B cell (primary cell): ENCODE results near the gene KRTAP17-1. TPM values are rescaled to one million over a fixed set of nuclear protein-coding genes. Genes with fewer than 3 reads are reported as not detected.

Source experiments
- ATAC-seq: fragments of 200-7000 bp; cut with Tn5 transposase; one replicate; pipeline ENCODE4 v1.10.0; 2021; ENCODE audit warnings: low read depth, mild to moderate bottlenecking, moderate number of reproducible peaks, moderate library complexity
- CTCF ChIA-PET: fragments of 350-600 bp; sonication (Branson Sonifier 250); formaldehyde crosslinking; loops from one replicate; lab custom pipeline; 2021; ENCODE audit warnings: antibody characterized with exemption, inconsistent platforms; lab: Charles Lee
- POLR2A ChIA-PET: fragments of 350-600 bp; sonication (Branson Sonifier 250); formaldehyde crosslinking; loops from one replicate; lab custom pipeline; 2021; ENCODE audit warnings: antibody characterized with exemption; lab: Charles Lee
- DNase-seq: peaks from one replicate; pipeline ENCODE4 v3.0.0; 2013
- H2AFZ ChIP-seq: 2 replicates; pipeline ENCODE4 v1.6.1; 2012; ENCODE audit warnings: mild to moderate bottlenecking, low read depth, low read length; ENCODE audit not compliant: insufficient read depth, poor library complexity, severe bottlenecking
- H3K27ac ChIP-seq, 2 donors: 1 replicate in 1 of 2; 2 replicates in 1 of 2; pipeline ENCODE4 v1.5.1; 2012 to 2013; ENCODE audit warnings: low read length in 2 of 2, mild to moderate bottlenecking in 2 of 2, moderate library complexity in 1 of 2
- H3K27me3 ChIP-seq, 4 experiments: fragments of 200-600 bp in 1 of 4; sonication (generic) in 1 of 4; replicated peaks in 1 of 4; 1 replicate in 2 of 4; 2 replicates in 2 of 4; pipeline versions ENCODE4 v1.6.1 to v1.7.0; 2013 to 2016; ENCODE audit warnings: low read length in 3 of 4, mild to moderate bottlenecking in 2 of 4, mixed read lengths in 1 of 4, moderate library complexity in 1 of 4; ENCODE audit not compliant: insufficient read depth in 4 of 4, control insufficient read depth in 3 of 4; ENCODE audit errors: control extremely low read depth in 1 of 4
- H3K36me3 ChIP-seq, 2 experiments: replicated peaks in 1 of 2; 1 replicate in 1 of 2; 2 replicates in 1 of 2; pipeline versions ENCODE4 v1.6.1 to v1.7.1; 2013; ENCODE audit warnings: low read length in 1 of 2; ENCODE audit not compliant: insufficient read depth in 2 of 2, control insufficient read depth in 1 of 2; ENCODE audit errors: control extremely low read depth in 1 of 2, extremely low read depth in 1 of 2
- H3K4me1 ChIP-seq, 2 donors: fragments of 200-600 bp in 1 of 2; sonication (generic) in 1 of 2; 1 replicate in 1 of 2; 2 replicates in 1 of 2; pipeline versions ENCODE4 v1.5.1 to v1.6.1; 2013 to 2017; ENCODE audit warnings: low read length in 2 of 2; ENCODE audit not compliant: control insufficient read depth in 2 of 2, insufficient read depth in 2 of 2
- H3K4me2 ChIP-seq: replicated peaks from 2 replicates; pipeline ENCODE3; 2012; ENCODE audit warnings: mild to moderate bottlenecking, low read depth, low read length; ENCODE audit not compliant: poor library complexity, severe bottlenecking
- H3K4me3 ChIP-seq, 5 experiments: fragments of 200-600 bp in 1 of 5; sonication (generic) in 1 of 5; 1 replicate in 3 of 5; 2 replicates in 2 of 5; pipeline versions ENCODE4 v1.5.1 to v1.7.0; 2011 to 2016; ENCODE audit warnings: low read length in 4 of 5, mild to moderate bottlenecking in 4 of 5, low read depth in 2 of 5, control low read depth in 1 of 5, moderate library complexity in 1 of 5; ENCODE audit not compliant: insufficient read depth in 1 of 5; ENCODE audit errors: control extremely low read depth in 1 of 5, extremely low read depth in 1 of 5
- H3K79me2 ChIP-seq: fragments of 200-600 bp; sonication (generic); one replicate; pipeline ENCODE4 v1.6.0; 2016; ENCODE audit warnings: low read length; ENCODE audit not compliant: control insufficient read depth, insufficient read depth
- H3K9ac ChIP-seq: fragments of 200-600 bp; sonication (generic); 2 replicates; pipeline ENCODE4 v1.6.1; 2017; ENCODE audit warnings: mild to moderate bottlenecking, low read length, moderate library complexity
- H3K9me3 ChIP-seq, 3 donors: one replicate each; pipeline versions ENCODE4 v1.6.1 to v1.7.1; 2013; ENCODE audit warnings: low read length in 2 of 3; ENCODE audit not compliant: control insufficient read depth in 2 of 3, insufficient read depth in 1 of 3; ENCODE audit errors: control extremely low read depth in 1 of 3
- H4K20me1 ChIP-seq: 2 replicates; pipeline ENCODE4 v1.6.0; 2012; ENCODE audit warnings: mild to moderate bottlenecking, low read length; ENCODE audit not compliant: insufficient read depth, control insufficient read depth, poor library complexity, severe bottlenecking
- H3K27ac Mint-ChIP-seq: one replicate; pipeline ENCODE4 v1.8.0; 2021; ENCODE audit warnings: mixed read lengths
- H3K27me3 Mint-ChIP-seq: one replicate; pipeline ENCODE4 v1.8.0; 2021; ENCODE audit warnings: mixed read lengths
- H3K4me1 Mint-ChIP-seq: one replicate; pipeline ENCODE4 v1.8.0; 2021; ENCODE audit warnings: mixed read lengths
- H3K4me3 Mint-ChIP-seq: one replicate; pipeline ENCODE4 v1.8.0; 2021; ENCODE audit warnings: mixed read lengths
- H3K9me3 Mint-ChIP-seq: one replicate; pipeline ENCODE4 v1.8.0; 2022; ENCODE audit warnings: mixed read lengths; ENCODE audit not compliant: insufficient read depth
- EZH2 ChIP-seq: IDR thresholded peaks from 2 replicates; pipeline ENCODE4 v1.6.1; 2012; ENCODE audit warnings: borderline replicate concordance, low read depth, mild to moderate bottlenecking, moderate library complexity, low read length; ENCODE audit not compliant: insufficient read depth, poor library complexity, severe bottlenecking
- WGBS: methylation state at CpG from one replicate; pipeline ENCODE4 v1.1.5; 2013; ENCODE audit warnings: missing lambda C conversion rate; ENCODE audit not compliant: insufficient coverage; 5-methylcytosine and 5-hydroxymethylcytosine counted together
- intact Hi-C: fragments of 100-400 bp; cut with micrococcal nuclease; formaldehyde crosslinking; loops from one replicate; pipeline ENCODE4 v1.10.0; 2022
- polyA plus RNA-seq: library from polyadenylated mRNA; depleted of rRNA; stranded (reverse); fragments of >200 nt; gene quantifications from 2 replicates; pipeline ENCODE4 v1.2.3, GENCODE V29; 2012
- total RNA-seq, 2 donors: library from RNA; stranded (reverse); fragments of 120-200 nt in 1 of 2; gene quantifications; 1 replicate in 1 of 2; 2 replicates in 1 of 2; pipeline versions ENCODE4 v1.2.3 to v1.2.4, GENCODE V29; 2013 to 2022
- TF ChIP-seq, protein P1 (sequence below): fragments of 200-600 bp; IDR thresholded peaks from one replicate; pipeline ENCODE4 v1.8.0; 2022; ENCODE audit warnings: antibody characterized with exemption, mild to moderate bottlenecking

Gene KRTAP17-1
- total and polyA plus RNA-seq, 2 donors (not counting 1 experiment from before 2014, with no cell fraction given): not detected

DNA sequence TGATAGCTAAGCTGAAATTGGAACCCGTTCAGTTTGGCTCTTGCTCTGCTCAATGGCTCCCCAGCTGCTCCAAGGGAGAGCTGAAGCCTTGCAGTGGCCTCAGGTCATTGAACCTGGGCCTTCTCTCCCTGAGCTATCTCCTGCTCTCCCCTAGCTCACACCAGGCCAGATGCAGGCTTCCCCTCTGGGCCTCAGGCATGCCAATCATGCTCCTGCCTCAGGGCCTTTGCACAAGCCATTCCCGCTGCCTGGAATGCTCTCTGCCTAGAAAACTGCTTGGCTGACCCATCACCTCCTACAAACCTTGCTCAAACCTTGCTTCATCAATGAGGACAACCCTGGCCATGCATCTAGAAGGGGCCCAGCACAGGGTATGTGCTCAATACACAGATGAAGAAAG lies 16.7 kb upstream of the KRTAP17-1 start:
- TF ChIP-seq, protein P1, sequence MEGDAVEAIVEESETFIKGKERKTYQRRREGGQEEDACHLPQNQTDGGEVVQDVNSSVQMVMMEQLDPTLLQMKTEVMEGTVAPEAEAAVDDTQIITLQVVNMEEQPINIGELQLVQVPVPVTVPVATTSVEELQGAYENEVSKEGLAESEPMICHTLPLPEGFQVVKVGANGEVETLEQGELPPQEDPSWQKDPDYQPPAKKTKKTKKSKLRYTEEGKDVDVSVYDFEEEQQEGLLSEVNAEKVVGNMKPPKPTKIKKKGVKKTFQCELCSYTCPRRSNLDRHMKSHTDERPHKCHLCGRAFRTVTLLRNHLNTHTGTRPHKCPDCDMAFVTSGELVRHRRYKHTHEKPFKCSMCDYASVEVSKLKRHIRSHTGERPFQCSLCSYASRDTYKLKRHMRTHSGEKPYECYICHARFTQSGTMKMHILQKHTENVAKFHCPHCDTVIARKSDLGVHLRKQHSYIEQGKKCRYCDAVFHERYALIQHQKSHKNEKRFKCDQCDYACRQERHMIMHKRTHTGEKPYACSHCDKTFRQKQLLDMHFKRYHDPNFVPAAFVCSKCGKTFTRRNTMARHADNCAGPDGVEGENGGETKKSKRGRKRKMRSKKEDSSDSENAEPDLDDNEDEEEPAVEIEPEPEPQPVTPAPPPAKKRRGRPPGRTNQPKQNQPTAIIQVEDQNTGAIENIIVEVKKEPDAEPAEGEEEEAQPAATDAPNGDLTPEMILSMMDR: no peak
- no peak for TF ChIP-seq EZH2
- H3K27me3 Mint-ChIP-seq: peaks cover 14% of the 10 kb centered on the region
- WGBS: 80% methylated on average over 2 of the region's 2 CpGs
- H3K9me3 ChIP-seq: no peaks in the 10 kb centered on the region
- H3K79me2 ChIP-seq: no peaks in the 10 kb centered on the region
- ChIA-PET CTCF (interaction anchor here (1.6 kb wide), 1 partner anchor 10 kb away, joined by 6 read pairs; no protein-coding TSS in a partner anchor), POLR2A (interaction anchor here (0.5 kb wide), 1 partner anchor 316 kb away, joined by 13 read pairs; no protein-coding TSS in a partner anchor)
- H3K36me3 ChIP-seq: no peaks in the 10 kb centered on the region
- ATAC-seq: no peak
- H3K27ac Mint-ChIP-seq: no peak overlapping the region
- H4K20me1 ChIP-seq: no peaks in the 10 kb centered on the region
- peaks cover 0 to 3% of the 10 kb centered on the region in 2 donors for H3K4me1 ChIP-seq
- no peak overlapping the region for H3K9ac ChIP-seq
- H3K4me3 ChIP-seq: no peak overlapping the region
- H2AFZ ChIP-seq: no peak overlapping the region
- no peak overlapping the region for H3K4me3 Mint-ChIP-seq
- H3K4me1 Mint-ChIP-seq: peaks cover 6% of the 10 kb centered on the region
- H3K9me3 Mint-ChIP-seq: no peaks in the 10 kb centered on the region
- intact Hi-C loops: no loop called here
- no peak overlapping the region for H3K27ac ChIP-seq
- no peak overlapping the region for H3K4me2 ChIP-seq
- DNase-seq: no peak
- H3K27me3 ChIP-seq: peaks cover 0 to 15% (median 1%) of the 10 kb centered on the region in 4 experiments

DNA sequence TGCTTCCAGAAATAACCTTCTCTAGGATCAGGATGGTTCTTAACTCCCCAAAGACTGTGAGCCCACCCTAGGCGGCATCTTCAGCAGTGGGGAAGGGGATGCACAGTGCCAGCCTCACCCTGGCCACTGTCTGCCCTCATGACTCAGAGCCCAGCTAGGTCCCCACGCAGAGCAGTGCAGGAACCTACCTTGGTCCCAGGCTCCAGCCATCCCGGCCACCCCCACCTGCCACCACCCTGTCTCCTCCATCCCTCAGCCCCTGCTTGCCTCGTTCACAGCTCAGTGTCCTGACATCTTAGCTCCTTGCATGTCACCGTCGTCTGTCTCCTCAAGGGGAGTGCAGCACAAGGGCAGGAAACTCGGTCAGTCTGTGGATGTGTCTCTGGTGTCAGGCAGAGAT lies 16.1 kb upstream of the KRTAP17-1 start:
- intact Hi-C loops: no loop called here
- no peak overlapping the region for H3K4me3 ChIP-seq
- ChIA-PET CTCF (interaction anchor here (1.6 kb wide), 1 partner anchor 9 kb away, joined by 6 read pairs; no protein-coding TSS in a partner anchor), POLR2A (no interaction called here)
- peaks cover 6% of the 10 kb centered on the region for H3K4me1 Mint-ChIP-seq
- no peak overlapping the region for H3K27ac Mint-ChIP-seq
- H3K27ac ChIP-seq: no peak overlapping the region
- H3K9ac ChIP-seq: no peak overlapping the region
- 92% methylated on average over 6 of the region's 7 CpGs for WGBS
- ATAC-seq: no peak
- no peak overlapping the region for H3K4me2 ChIP-seq
- no peaks in the 10 kb centered on the region for H3K9me3 ChIP-seq
- peaks cover 0 to 15% (median 1%) of the 10 kb centered on the region in 4 experiments for H3K27me3 ChIP-seq
- no peak overlapping the region for H3K4me3 Mint-ChIP-seq
- H3K4me1 ChIP-seq: peaks cover 0 to 3% of the 10 kb centered on the region in 2 donors
- H3K9me3 Mint-ChIP-seq: no peaks in the 10 kb centered on the region
- no peak for DNase-seq
- no peaks in the 10 kb centered on the region for H3K36me3 ChIP-seq
- no peak for TF ChIP-seq EZH2
- TF ChIP-seq, protein P1: no peak
- H3K27me3 Mint-ChIP-seq: peaks cover 13% of the 10 kb centered on the region
- H2AFZ ChIP-seq: no peak overlapping the region
- H3K79me2 ChIP-seq: no peaks in the 10 kb centered on the region
- H4K20me1 ChIP-seq: no peaks in the 10 kb centered on the region
